Stimulated activated CD8-positive, alpha-beta memory T cell treated with anti-CD3 and anti-CD28 coated beads, Interleukin-15, amount 100 ng/mL, for 4 hours (primary cell): Measurements from ENCODE around the gene C19orf53.

Experiments
- DNase-seq, 2 donors: peaks; one replicate each; pipeline ENCODE4 v3.0.0-alpha.2; 2020; ENCODE audit warnings: low read depth in 2 of 2

C19orf53 gene

DNA sequence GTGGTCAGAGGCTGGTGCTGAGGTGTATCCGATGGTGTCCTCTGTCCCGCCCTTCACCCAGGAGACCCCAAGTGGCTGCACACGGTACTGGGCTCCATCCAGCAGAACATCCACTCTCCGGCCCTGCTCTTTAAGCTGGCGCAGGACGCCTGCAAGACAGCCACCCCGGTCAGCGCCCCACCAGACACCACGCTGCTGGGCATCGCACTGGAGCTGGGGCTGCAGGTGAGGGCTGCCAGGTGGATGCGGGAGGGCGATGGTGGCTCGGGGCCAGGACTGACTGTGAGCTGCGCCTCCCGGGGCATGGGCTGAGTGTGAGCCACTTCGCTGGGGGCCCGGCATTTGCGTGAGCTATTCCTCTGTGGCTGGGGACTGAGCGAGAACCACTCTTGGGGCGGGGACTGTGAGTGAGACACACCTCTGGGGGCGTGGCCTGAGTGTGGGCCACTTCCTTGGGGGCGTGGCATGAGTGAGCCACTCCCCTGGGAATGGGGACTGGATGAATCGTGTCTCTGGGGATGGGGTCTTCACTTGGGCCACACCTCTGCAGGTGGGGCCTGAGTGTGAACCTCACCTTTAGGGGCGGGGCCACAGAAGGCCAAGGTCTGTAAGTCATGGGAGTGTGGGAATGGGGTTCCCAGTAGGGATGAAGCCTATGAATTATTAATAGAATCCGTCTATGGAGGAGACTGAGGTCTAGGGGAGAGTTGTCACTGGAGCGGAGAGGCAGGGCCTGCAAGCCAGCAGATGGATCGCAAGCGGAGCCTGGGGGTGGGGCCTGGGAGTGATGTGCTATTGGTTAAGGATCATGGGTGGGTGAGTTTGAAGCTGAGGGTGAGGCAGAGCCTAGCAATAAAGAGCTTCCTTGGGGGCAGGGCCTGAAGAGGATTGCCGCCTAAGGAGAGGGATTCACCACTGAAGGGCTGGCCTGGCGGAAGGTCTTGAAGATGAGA lies 51.5 kb downstream of the C19orf53 start:
- DNase-seq, result no peak

- no peak for DNase-seq
Measured at GRCh38 chr19:13826652-13827235, 52.5 kb downstream of the C19orf53 start.

- DNase-seq, result no peak
Measured at GRCh38 chr19:13827656-13828055, 53.4 kb downstream of the C19orf53 start.
